ENCODE results near the gene GNAO1. TPM values are rescaled to one million over a fixed set of nuclear protein-coding genes. Genes with fewer than 3 reads are reported as not detected.

GNAO1 gene
- total and polyA plus RNA-seq, 2 of the 13 experiments (the other 11 are each of a cell fraction or from before 2014, with no cell fraction given) = not detected

DNA sequence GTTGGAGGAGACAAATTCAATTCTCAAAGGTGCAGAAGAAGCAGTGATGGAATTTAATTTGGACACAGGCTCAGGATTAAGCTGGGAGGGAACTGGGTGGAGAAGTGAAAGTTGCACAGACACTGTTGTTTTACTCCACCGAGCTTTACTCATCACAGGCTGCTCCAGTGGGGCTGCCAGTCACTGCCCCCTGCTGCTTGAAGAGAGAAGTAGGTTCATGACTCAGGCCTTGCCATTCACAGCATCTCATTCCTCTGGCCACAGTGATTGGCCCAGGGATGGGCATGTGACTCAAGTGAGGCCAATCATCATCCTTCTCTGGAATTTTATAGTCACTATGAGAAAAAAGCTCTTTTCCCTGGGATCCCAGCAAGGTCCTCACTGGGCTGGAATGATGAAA is 11.8 kb downstream of the GNAO1 start (continued):
- TF ChIP-seq, protein P1, sequence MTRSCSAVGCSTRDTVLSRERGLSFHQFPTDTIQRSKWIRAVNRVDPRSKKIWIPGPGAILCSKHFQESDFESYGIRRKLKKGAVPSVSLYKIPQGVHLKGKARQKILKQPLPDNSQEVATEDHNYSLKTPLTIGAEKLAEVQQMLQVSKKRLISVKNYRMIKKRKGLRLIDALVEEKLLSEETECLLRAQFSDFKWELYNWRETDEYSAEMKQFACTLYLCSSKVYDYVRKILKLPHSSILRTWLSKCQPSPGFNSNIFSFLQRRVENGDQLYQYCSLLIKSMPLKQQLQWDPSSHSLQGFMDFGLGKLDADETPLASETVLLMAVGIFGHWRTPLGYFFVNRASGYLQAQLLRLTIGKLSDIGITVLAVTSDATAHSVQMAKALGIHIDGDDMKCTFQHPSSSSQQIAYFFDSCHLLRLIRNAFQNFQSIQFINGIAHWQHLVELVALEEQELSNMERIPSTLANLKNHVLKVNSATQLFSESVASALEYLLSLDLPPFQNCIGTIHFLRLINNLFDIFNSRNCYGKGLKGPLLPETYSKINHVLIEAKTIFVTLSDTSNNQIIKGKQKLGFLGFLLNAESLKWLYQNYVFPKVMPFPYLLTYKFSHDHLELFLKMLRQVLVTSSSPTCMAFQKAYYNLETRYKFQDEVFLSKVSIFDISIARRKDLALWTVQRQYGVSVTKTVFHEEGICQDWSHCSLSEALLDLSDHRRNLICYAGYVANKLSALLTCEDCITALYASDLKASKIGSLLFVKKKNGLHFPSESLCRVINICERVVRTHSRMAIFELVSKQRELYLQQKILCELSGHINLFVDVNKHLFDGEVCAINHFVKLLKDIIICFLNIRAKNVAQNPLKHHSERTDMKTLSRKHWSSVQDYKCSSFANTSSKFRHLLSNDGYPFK (CRISPR knock-in tag; IDR thresholded peaks at IDR 0.05; ENCODE audit: borderline replicate concordance) = no peak
- TF ChIP-seq, protein P2, sequence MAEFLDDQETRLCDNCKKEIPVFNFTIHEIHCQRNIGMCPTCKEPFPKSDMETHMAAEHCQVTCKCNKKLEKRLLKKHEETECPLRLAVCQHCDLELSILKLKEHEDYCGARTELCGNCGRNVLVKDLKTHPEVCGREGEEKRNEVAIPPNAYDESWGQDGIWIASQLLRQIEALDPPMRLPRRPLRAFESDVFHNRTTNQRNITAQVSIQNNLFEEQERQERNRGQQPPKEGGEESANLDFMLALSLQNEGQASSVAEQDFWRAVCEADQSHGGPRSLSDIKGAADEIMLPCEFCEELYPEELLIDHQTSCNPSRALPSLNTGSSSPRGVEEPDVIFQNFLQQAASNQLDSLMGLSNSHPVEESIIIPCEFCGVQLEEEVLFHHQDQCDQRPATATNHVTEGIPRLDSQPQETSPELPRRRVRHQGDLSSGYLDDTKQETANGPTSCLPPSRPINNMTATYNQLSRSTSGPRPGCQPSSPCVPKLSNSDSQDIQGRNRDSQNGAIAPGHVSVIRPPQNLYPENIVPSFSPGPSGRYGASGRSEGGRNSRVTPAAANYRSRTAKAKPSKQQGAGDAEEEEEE (CRISPR knock-in tag; IDR thresholded peaks at IDR 0.05; ENCODE audit: borderline replicate concordance) = no peak
- no peak for TF ChIP-seq ISL2 (CRISPR knock-in tag; IDR thresholded peaks at IDR 0.05)
- TF ChIP-seq SPEN (CRISPR knock-in tag; IDR thresholded peaks at IDR 0.05; ENCODE audit: low read depth) = no peak
- no peak for TF ChIP-seq PAWR (CRISPR knock-in tag; IDR thresholded peaks at IDR 0.05; ENCODE audit: borderline replicate concordance)
- no peak for TF ChIP-seq KLF9 (CRISPR knock-in tag; IDR thresholded peaks at IDR 0.05; ENCODE audit: low read depth)
- no peak for TF ChIP-seq IKZF4 (CRISPR knock-in tag; IDR thresholded peaks at IDR 0.05; ENCODE audit: borderline replicate concordance, low read depth, not compliant biosample characterization)
- no peak for TF ChIP-seq HOXA7 (CRISPR knock-in tag; IDR thresholded peaks at IDR 0.05)
- TF ChIP-seq, protein P3, sequence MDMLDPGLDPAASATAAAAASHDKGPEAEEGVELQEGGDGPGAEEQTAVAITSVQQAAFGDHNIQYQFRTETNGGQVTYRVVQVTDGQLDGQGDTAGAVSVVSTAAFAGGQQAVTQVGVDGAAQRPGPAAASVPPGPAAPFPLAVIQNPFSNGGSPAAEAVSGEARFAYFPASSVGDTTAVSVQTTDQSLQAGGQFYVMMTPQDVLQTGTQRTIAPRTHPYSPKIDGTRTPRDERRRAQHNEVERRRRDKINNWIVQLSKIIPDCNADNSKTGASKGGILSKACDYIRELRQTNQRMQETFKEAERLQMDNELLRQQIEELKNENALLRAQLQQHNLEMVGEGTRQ (IDR thresholded peaks at IDR 0.05; ENCODE audit: low read depth, low read length) = peak; percentile 86
- TF ChIP-seq, protein P3 (CRISPR knock-in tag; IDR thresholded peaks at IDR 0.05; ENCODE audit: borderline replicate concordance) = peak; percentile 70; the same call in 1 of the 2 replicates
- peak; percentile 57 for TF ChIP-seq NFYB (CRISPR knock-in tag; IDR thresholded peaks at IDR 0.05)
- TF ChIP-seq ZBTB7A (CRISPR knock-in tag; IDR thresholded peaks at IDR 0.05) = no peak
- TF ChIP-seq DNMT1 (CRISPR knock-in tag; IDR thresholded peaks at IDR 0.05) = no peak
- TF ChIP-seq RNF2 (conservative IDR thresholded peaks at IDR 0.05; ENCODE audit: low read depth) = no peak
- no peak for TF ChIP-seq CEBPG (CRISPR knock-in tag; IDR thresholded peaks at IDR 0.05)
- TF ChIP-seq, protein P4, sequence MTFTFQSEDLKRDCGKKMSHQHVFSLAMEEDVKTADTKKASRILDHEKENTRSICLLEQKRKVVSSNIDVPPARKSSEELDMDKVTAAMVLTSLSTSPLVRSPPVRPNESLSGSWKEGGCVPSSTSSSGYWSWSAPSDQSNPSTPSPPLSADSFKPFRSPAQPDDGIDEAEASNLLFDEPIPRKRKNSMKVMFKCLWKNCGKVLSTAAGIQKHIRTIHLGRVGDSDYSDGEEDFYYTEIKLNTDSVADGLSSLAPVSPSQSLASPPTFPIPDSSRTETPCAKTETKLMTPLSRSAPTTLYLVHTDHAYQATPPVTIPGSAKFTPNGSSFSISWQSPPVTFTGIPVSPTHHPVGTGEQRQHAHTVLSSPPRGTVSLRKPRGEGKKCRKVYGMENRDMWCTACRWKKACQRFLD (CRISPR knock-in tag; IDR thresholded peaks at IDR 0.05; ENCODE audit: borderline replicate concordance) = no peak
- no peak for TF ChIP-seq ZNF83 (CRISPR knock-in tag; IDR thresholded peaks at IDR 0.05; ENCODE audit: borderline replicate concordance)
- TF ChIP-seq RBM39 (IDR thresholded peaks at IDR 0.05; ENCODE audit: low read depth, low read length, poor library complexity, severe bottlenecking) = no peak
- TF ChIP-seq NKX3-1 (CRISPR knock-in tag; IDR thresholded peaks at IDR 0.05) = no peak
- TF ChIP-seq ZBTB1 (CRISPR knock-in tag; IDR thresholded peaks at IDR 0.05; ENCODE audit: borderline replicate concordance) = no peak
- peak; percentile 64 for TF ChIP-seq STAG1 (CRISPR knock-in tag; IDR thresholded peaks at IDR 0.05)
- peak; percentile 49 for TF ChIP-seq FOSL2 (CRISPR knock-in tag; IDR thresholded peaks at IDR 0.05)
- TF ChIP-seq, protein P5, sequence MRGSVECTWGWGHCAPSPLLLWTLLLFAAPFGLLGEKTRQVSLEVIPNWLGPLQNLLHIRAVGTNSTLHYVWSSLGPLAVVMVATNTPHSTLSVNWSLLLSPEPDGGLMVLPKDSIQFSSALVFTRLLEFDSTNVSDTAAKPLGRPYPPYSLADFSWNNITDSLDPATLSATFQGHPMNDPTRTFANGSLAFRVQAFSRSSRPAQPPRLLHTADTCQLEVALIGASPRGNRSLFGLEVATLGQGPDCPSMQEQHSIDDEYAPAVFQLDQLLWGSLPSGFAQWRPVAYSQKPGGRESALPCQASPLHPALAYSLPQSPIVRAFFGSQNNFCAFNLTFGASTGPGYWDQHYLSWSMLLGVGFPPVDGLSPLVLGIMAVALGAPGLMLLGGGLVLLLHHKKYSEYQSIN (CRISPR knock-in tag; IDR thresholded peaks at IDR 0.05; ENCODE audit: borderline replicate concordance) = no peak

Data from HepG2 (cell line).